NCI-H446 treated with DMSO at 0.1 percent for 48 hours (cell line): Measurements from ENCODE around the gene AKAP10.
"Not testable (repeated sequence)": the region's sequence is repeated elsewhere in the genome, so short reads cannot be mapped to it uniquely, and the experiment has no call there.

Experiments used
- DNase-seq: peaks from one replicate; lab custom pipeline; 2025; lab: John Stamatoyannopoulos, UW

Gene AKAP10

GRCh38 chr17:19867329-19868078 is 110.1 kb downstream of the AKAP10 start, which contains the start of gene ULK2:
Gene ULK2 (minus strand): TSS chr17:19867936. CDS start chr17:19867417, 519 bp downstream.
- DNase-seq, result no peak

DNA sequence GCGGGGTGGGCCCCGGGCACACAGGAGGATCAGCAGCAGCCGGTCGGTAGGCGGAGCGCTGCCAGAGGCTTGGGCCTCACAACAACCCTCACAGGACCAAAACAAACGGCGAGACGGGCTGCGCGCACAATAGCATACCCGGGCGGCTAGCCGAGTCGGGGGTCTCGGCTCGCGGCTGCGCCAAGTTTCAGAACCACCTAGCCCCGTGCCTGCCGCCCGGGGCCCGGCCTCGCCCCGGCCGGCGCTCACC is 110.6 kb downstream of the AKAP10 start:
- DNase-seq, result no peak

- no peak for DNase-seq
Measured at GRCh38 chr17:19865021-19865420, 112.6 kb downstream of the AKAP10 start.

DNA sequence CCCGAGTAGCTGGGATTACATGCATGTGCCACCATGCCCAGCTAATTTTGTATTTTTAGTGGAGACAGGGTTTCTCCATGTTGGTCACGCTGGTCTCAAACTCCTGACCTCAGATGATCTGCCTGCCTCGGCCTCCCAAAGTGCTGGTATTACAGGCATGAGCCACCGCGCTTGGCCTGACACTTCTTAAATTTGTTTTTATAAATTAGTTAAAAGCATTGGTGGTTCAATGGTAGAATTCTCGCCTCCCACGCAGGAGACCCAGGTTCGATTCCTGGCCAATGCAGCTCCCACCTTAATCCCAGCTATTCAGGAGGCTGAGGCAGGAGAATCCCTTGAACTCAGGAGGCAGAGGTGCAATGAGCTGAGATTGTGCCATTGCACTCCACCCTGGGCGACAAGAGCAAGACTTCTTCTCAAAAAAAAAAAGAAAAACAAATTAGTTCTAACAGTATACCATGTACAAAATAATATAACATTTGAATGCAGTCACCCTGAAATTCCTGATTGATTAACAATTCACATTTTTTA is 116.9 kb downstream of the AKAP10 start:
- DNase-seq, result not testable (repeated sequence)

GRCh38 chr17:19857640-19858039 is 120.0 kb downstream of the AKAP10 start:
- no peak for DNase-seq
